Measurements from ENCODE around the gene TAF9B.
"Not testable (repeated sequence)": the region's sequence is repeated elsewhere in the genome, so short reads cannot be mapped to it uniquely, and the experiment has no call there.

- not testable (repeated sequence) for TF ChIP-seq CTCF (IDR thresholded peaks at IDR 0.05); CHD2 (IDR thresholded peaks at IDR 0.05; ENCODE audit: low read length, partially characterized antibody); SMC3 (IDR thresholded peaks at IDR 0.05; ENCODE audit: low read depth, low read length); RCOR1 (IDR thresholded peaks at IDR 0.05; ENCODE audit: low read length)
Observed at GRCh38 chrX:78163175-78163574, 23.7 kb upstream of the TAF9B start.

Measured in SK-N-SH (cell line).